GM23338 (cell line): ENCODE results near the gene UBAC2.

ENCODE experiments used
- CTCF ChIP-seq, 2 experiments: fragments of 200-600 bp in 1 of 2; sonication (generic) in 1 of 2; conservative IDR thresholded peaks; 2 replicates each; pipeline versions ENCODE4 v1.5.1 to v1.6.1; 2016 to 2017; ENCODE audit warnings: antibody characterized with exemption in 2 of 2, low read depth in 2 of 2, mild to moderate bottlenecking in 2 of 2, moderate library complexity in 1 of 2
- EZH2 ChIP-seq: fragments of 200-600 bp; sonication (generic); IDR thresholded peaks from one replicate; pipeline ENCODE4 v1.8.0; 2017; ENCODE audit warnings: antibody characterized with exemption, mild to moderate bottlenecking, low read depth; ENCODE audit not compliant: unreplicated experiment
- JUNB ChIP-seq: IDR thresholded peaks from one replicate; pipeline ENCODE4 v1.6.1; 2016; ENCODE audit warnings: antibody characterized with exemption; ENCODE audit not compliant: unreplicated experiment
- POLR2AphosphoS5 ChIP-seq: IDR thresholded peaks from 2 replicates; pipeline ENCODE4 v1.6.1; 2016; ENCODE audit warnings: antibody characterized with exemption, low read depth
- STAT1 ChIP-seq: IDR thresholded peaks from one replicate; pipeline ENCODE4 v1.6.1; 2016; ENCODE audit warnings: antibody characterized with exemption; ENCODE audit not compliant: unreplicated experiment

GRCh38 chr13:99345345-99345744, 144.7 kb downstream of the UBAC2 start:
- TF ChIP-seq STAT1 = no peak
- no peak for TF ChIP-seq CTCF (conservative IDR thresholded peaks at IDR 0.05; ENCODE audit: low read depth in 2 of 2)
- no peak for TF ChIP-seq EZH2
- TF ChIP-seq JUNB = no peak
- TF ChIP-seq POLR2AphosphoS5 = no peak
